Measurements from ENCODE around the gene SIK2.
A peak's percentile ranks its signal among the peaks of the same experiment; 100 is the strongest.

SIK2 gene

GRCh38 chr11:111601979-111602864 is at the start of gene SIK2:
Gene SIK2 (plus strand): TSS chr11:111602449. CDS start chr11:111602564, 115 bp downstream.
- peak; percentile 96 for DNase-seq

- no peak for DNase-seq
Observed at GRCh38 chr11:111554532-111554931, 47.7 kb upstream of the SIK2 start.

GRCh38 chr11:111555255-111555654 is 47.0 kb upstream of the SIK2 start:
- DNase-seq, result peak; percentile 80

GRCh38 chr11:111557425-111558111 is 44.7 kb upstream of the SIK2 start:
- DNase-seq, result peak; percentile 99

- no peak for DNase-seq
Observed at GRCh38 chr11:111559800-111560464, 42.3 kb upstream of the SIK2 start.

GRCh38 chr11:111560800-111561199 is 41.4 kb upstream of the SIK2 start:
- DNase-seq, result no peak

- DNase-seq, result no peak
Observed at GRCh38 chr11:111561306-111561705, 40.9 kb upstream of the SIK2 start.

- peak; percentile 90 for DNase-seq
Observed at GRCh38 chr11:111561791-111562325, 40.4 kb upstream of the SIK2 start.

- DNase-seq, result no peak
Observed at GRCh38 chr11:111562692-111563389, 39.4 kb upstream of the SIK2 start.

GRCh38 chr11:111565114-111565720 is 37.0 kb upstream of the SIK2 start:
- DNase-seq, result peak; percentile 82

- DNase-seq, result no peak
Observed at GRCh38 chr11:111566324-111566723, 35.9 kb upstream of the SIK2 start.

GRCh38 chr11:111569476-111569875 is 32.8 kb upstream of the SIK2 start:
- peak; percentile 68 for DNase-seq

GRCh38 chr11:111570796-111571195 is 31.5 kb upstream of the SIK2 start:
- no peak for DNase-seq

- DNase-seq, result peak; percentile 46
Observed at GRCh38 chr11:111571829-111572501, 30.3 kb upstream of the SIK2 start.

- DNase-seq, result no peak
Observed at GRCh38 chr11:111572581-111572980, 29.7 kb upstream of the SIK2 start.

- DNase-seq, result peak; percentile 37
Observed at GRCh38 chr11:111573821-111574249, 28.4 kb upstream of the SIK2 start.

- DNase-seq, result no peak
Observed at GRCh38 chr11:111574373-111575225, 27.6 kb upstream of the SIK2 start.

GRCh38 chr11:111575740-111576139 is 26.5 kb upstream of the SIK2 start:
- DNase-seq, result no peak

- no peak for DNase-seq
Observed at GRCh38 chr11:111577821-111578220, 24.4 kb upstream of the SIK2 start.

GRCh38 chr11:111581341-111581740 is 20.9 kb upstream of the SIK2 start:
- DNase-seq, result no peak

- DNase-seq, result no peak
Observed at GRCh38 chr11:111582163-111582562, 20.1 kb upstream of the SIK2 start.
